Activated CD4-positive, alpha-beta memory T cell treated with anti-CD3 and anti-CD28 coated beads for 36 hours (primary cell): ENCODE results near the gene ATG4D. TPM values are rescaled to one million over a fixed set of nuclear protein-coding genes. Genes with fewer than 3 reads are reported as not detected.
A peak's percentile ranks its signal among the peaks of the same experiment; 100 is the strongest.

Experiments
- CTCF ChIA-PET: fragments of 350-600 bp; sonication (Branson Sonifier 250); formaldehyde crosslinking; loops from one replicate; lab custom pipeline; 2021; ENCODE audit warnings: antibody characterized with exemption, inconsistent platforms; lab: Charles Lee
- POLR2A ChIA-PET: fragments of 350-600 bp; sonication (Branson Sonifier 250); formaldehyde crosslinking; loops from one replicate; lab custom pipeline; 2021; ENCODE audit warnings: antibody characterized with exemption; lab: Charles Lee
- DNase-seq: peaks from one replicate; pipeline ENCODE4 v3.0.0-alpha.2; 2020
- H3K27ac Mint-ChIP-seq: one replicate; pipeline ENCODE4 v1.8.0; 2021; ENCODE audit warnings: mixed read lengths
- H3K27me3 Mint-ChIP-seq: one replicate; pipeline ENCODE4 v1.8.0; 2021; ENCODE audit warnings: mixed read lengths
- H3K36me3 Mint-ChIP-seq: one replicate; pipeline ENCODE4 v1.8.0; 2021; ENCODE audit warnings: mixed read lengths
- H3K4me1 Mint-ChIP-seq: one replicate; pipeline ENCODE4 v1.8.0; 2021; ENCODE audit warnings: low read depth, mixed read lengths
- H3K4me3 Mint-ChIP-seq: one replicate; pipeline ENCODE4 v1.8.0; 2021; ENCODE audit warnings: mild to moderate bottlenecking, mixed read lengths
- H3K9me3 Mint-ChIP-seq: one replicate; pipeline ENCODE4 v1.8.0; 2021; ENCODE audit warnings: mixed read lengths
- intact Hi-C: fragments of 100-400 bp; cut with micrococcal nuclease; formaldehyde crosslinking; loops from one replicate; pipeline ENCODE4 v1.15.1; 2023
- total RNA-seq, 2 experiments: library from RNA; stranded (reverse); gene quantifications; one replicate each; pipeline ENCODE4 v1.2.3, GENCODE V29; 2021

ATG4D gene
- total RNA-seq, 2 experiments from 2014 or later, result 23.8 to 26.7 TPM

- no peak overlapping the region for H3K4me3 Mint-ChIP-seq
- ChIA-PET CTCF (interaction anchor here (1.5 to 5.8 kb wide), 5 partner anchors 20 to 116 kb away, joined by 4 to 293 read pairs (median 41); partner anchors contain the start of gene QTRT1), POLR2A (interaction anchor here (0.5 kb wide), 1 partner anchor 17 kb away, joined by 3 read pairs; the partner anchor contains the start of gene KRI1)
These were observed 39.5 kb downstream of the ATG4D start for GRCh38 chr19:10583036-10583776.

GRCh38 chr19:10586396-10586795, 42.7 kb downstream of the ATG4D start:
- no peak overlapping the region for H3K27ac Mint-ChIP-seq
- peaks cover 6% of the 10 kb centered on the region for H3K4me1 Mint-ChIP-seq
- no peak overlapping the region for H3K4me3 Mint-ChIP-seq
- ChIA-PET POLR2A (no interaction called here), CTCF (interaction anchor here (1.4 to 2.6 kb wide), 2 partner anchors 58 to 113 kb away, joined by 6 to 11 read pairs; no protein-coding TSS in a partner anchor)
- H3K36me3 Mint-ChIP-seq, result no peaks in the 10 kb centered on the region
- no peak for DNase-seq
- no peaks in the 10 kb centered on the region for H3K9me3 Mint-ChIP-seq
- intact Hi-C loops, result no loop called here
- H3K27me3 Mint-ChIP-seq, result peaks cover 6% of the 10 kb centered on the region

More at GRCh38 chr19:10583036-10583776, 39.5 kb downstream of the ATG4D start:
- H3K9me3 Mint-ChIP-seq, result no peaks in the 10 kb centered on the region
- H3K27ac Mint-ChIP-seq, result no peak overlapping the region
- no peaks in the 10 kb centered on the region for H3K36me3 Mint-ChIP-seq
- H3K4me1 Mint-ChIP-seq, result peaks cover 10% of the 10 kb centered on the region
- H3K27me3 Mint-ChIP-seq, result peaks cover 8% of the 10 kb centered on the region
- intact Hi-C loops, result no loop called here
- no peak for DNase-seq

GRCh38 chr19:10587022-10587838, 43.5 kb downstream of the ATG4D start, which contains the start of gene AP1M2:
AP1M2 (minus strand) TSS chr19:10587312; CDS start chr19:10587231, 81 bp downstream.
- H3K9me3 Mint-ChIP-seq, result no peaks in the 10 kb centered on the region
- intact Hi-C loops, result no loop called here
- ChIA-PET CTCF (no interaction called here), POLR2A (no interaction called here)
- H3K36me3 Mint-ChIP-seq, result no peaks in the 10 kb centered on the region
- peaks cover 6% of the 10 kb centered on the region for H3K4me1 Mint-ChIP-seq
- H3K27me3 Mint-ChIP-seq, result peaks cover 6% of the 10 kb centered on the region
- no peak for DNase-seq
- no peak within 1 kb of the TSS for H3K27ac Mint-ChIP-seq
- no peak within 1 kb of the TSS for H3K4me3 Mint-ChIP-seq

- DNase-seq, result no peak
- intact Hi-C loops, result no loop called here
- peaks cover 6% of the 10 kb centered on the region for H3K4me1 Mint-ChIP-seq
- H3K27me3 Mint-ChIP-seq, result peaks cover 6% of the 10 kb centered on the region
- ChIA-PET POLR2A (no interaction called here), CTCF (no interaction called here)
- H3K9me3 Mint-ChIP-seq, result no peaks in the 10 kb centered on the region
- no peaks in the 10 kb centered on the region for H3K36me3 Mint-ChIP-seq
- no peak overlapping the region for H3K4me3 Mint-ChIP-seq
- H3K27ac Mint-ChIP-seq, result no peak overlapping the region
These were observed 44.1 kb downstream of the ATG4D start for GRCh38 chr19:10587839-10588150.

- no peak for DNase-seq
- Mint-ChIP-seq H3K27ac (no peak overlapping the region), H3K27me3 (no peaks in the 10 kb centered on the region), H3K4me3 (no peak overlapping the region), H3K9me3 (no peaks in the 10 kb centered on the region), H3K4me1 (peaks cover 18% of the 10 kb centered on the region), H3K36me3 (no peaks in the 10 kb centered on the region)
- ChIA-PET CTCF (interaction anchor here (1.9 to 2.0 kb wide), 2 partner anchors 12 to 51 kb away, joined by 8 to 9 read pairs; no protein-coding TSS in a partner anchor), POLR2A (no interaction called here)
- intact Hi-C loops, result no loop called here
These were observed 49.4 kb downstream of the ATG4D start for GRCh38 chr19:10593148-10593547.

GRCh38 chr19:10593820-10594637, 50.3 kb downstream of the ATG4D start:
- POLR2A ChIA-PET, result no interaction called here
- no peak overlapping the region for H3K4me3 Mint-ChIP-seq
- H3K36me3 Mint-ChIP-seq, result no peaks in the 10 kb centered on the region

GRCh38 chr19:10600149-10600548, 56.4 kb downstream of the ATG4D start:
- CTCF ChIA-PET, result interaction anchor here (1.4 to 2.7 kb wide), 3 partner anchors 19 to 44 kb away, joined by 3 to 9 read pairs (median 3); no protein-coding TSS in a partner anchor
- intact Hi-C loops, result no loop called here
- no peak for DNase-seq
- no peak overlapping the region for H3K4me3 Mint-ChIP-seq
- no peaks in the 10 kb centered on the region for H3K9me3 Mint-ChIP-seq
- H3K4me1 Mint-ChIP-seq, result peaks cover 37% of the 10 kb centered on the region
- no peaks in the 10 kb centered on the region for H3K27me3 Mint-ChIP-seq
- POLR2A ChIA-PET, result no interaction called here
- H3K36me3 Mint-ChIP-seq, result peaks cover 7% of the 10 kb centered on the region
- H3K27ac Mint-ChIP-seq, result no peak overlapping the region

More at GRCh38 chr19:10593820-10594637, 50.3 kb downstream of the ATG4D start:
- Mint-ChIP-seq H3K27me3 (no peaks in the 10 kb centered on the region), H3K9me3 (no peaks in the 10 kb centered on the region), H3K27ac (no peak overlapping the region), H3K4me1 (peaks cover 18% of the 10 kb centered on the region)
- intact Hi-C loops, result no loop called here
- CTCF ChIA-PET, result interaction anchor here (0.9 to 3.7 kb wide), 3 partner anchors 13 to 123 kb away, joined by 3 to 33 read pairs (median 4); no protein-coding TSS in a partner anchor
- DNase-seq, result no peak

- ChIA-PET POLR2A (interaction anchor here (0.5 to 1.3 kb wide), 7 partner anchors 13 to 113 kb away, joined by 3 to 7 read pairs (median 3); partner anchors contain the start of genes CDKN2D and QTRT1), CTCF (interaction anchor here (1.3 to 4.7 kb wide), 4 partner anchors 11 to 98 kb away, joined by 3 to 41 read pairs (median 15); no protein-coding TSS in a partner anchor)
- H3K4me1 Mint-ChIP-seq, result peaks cover 20% of the 10 kb centered on the region
- DNase-seq, result no peak
- peaks cover 7% of the 10 kb centered on the region for H3K36me3 Mint-ChIP-seq
- intact Hi-C loops, result loop anchor here (2.0 kb wide), 3 partner anchors 35 to 407 kb away; partner anchors contain the start of genes DNMT1 and KRI1
- H3K27me3 Mint-ChIP-seq, result no peaks in the 10 kb centered on the region
- H3K4me3 Mint-ChIP-seq, result peak overlapping the region; percentile 57
- no peaks in the 10 kb centered on the region for H3K9me3 Mint-ChIP-seq
- peak overlapping the region; percentile 38 for H3K27ac Mint-ChIP-seq
These were observed 58.3 kb downstream of the ATG4D start for GRCh38 chr19:10601999-10602329.

GRCh38 chr19:10602330-10603083, 58.8 kb downstream of the ATG4D start:
- Mint-ChIP-seq H3K27ac (peak overlapping the region; percentile 98), H3K4me1 (peaks cover 18% of the 10 kb centered on the region), H3K27me3 (no peaks in the 10 kb centered on the region), H3K36me3 (peaks cover 7% of the 10 kb centered on the region), H3K4me3 (peak overlapping the region; percentile 88), H3K9me3 (no peaks in the 10 kb centered on the region)
- ChIA-PET CTCF (interaction anchor here (0.6 to 4.7 kb wide), 5 partner anchors 12 to 115 kb away, joined by 3 to 41 read pairs (median 7); partner anchors contain the start of gene DNM2), POLR2A (interaction anchor here (0.6 to 1.3 kb wide), 8 partner anchors 13 to 174 kb away, joined by 3 to 7 read pairs (median 3); partner anchors contain the start of genes CDKN2D and QTRT1)
- DNase-seq, result peak; percentile 94
- intact Hi-C loops, result loop anchor here (1.0 to 2.0 kb wide), 4 partner anchors 7 to 408 kb away; partner anchors contain the start of genes DNMT1 and KRI1
